GM12878 (cell line): Measurements from ENCODE around the gene ARHGAP21.

Experiments
- CREB1 ChIP-seq: IDR thresholded peaks from 2 replicates; pipeline ENCODE4 v1.6.1; 2012; ENCODE audit warnings: low read depth, mild to moderate bottlenecking, inconsistent platforms
- DPF2 ChIP-seq: fragments of 450-650 bp; IDR thresholded peaks from 2 replicates; pipeline ENCODE4 v1.6.1; 2017; ENCODE audit warnings: mild to moderate bottlenecking
- EZH2 ChIP-seq: IDR thresholded peaks from 2 replicates; pipeline ENCODE4 v1.6.1; 2012; ENCODE audit warnings: low read depth, mild to moderate bottlenecking, control low read depth, inconsistent platforms, low read length, borderline replicate concordance; ENCODE audit not compliant: control insufficient read depth
- MTA2 ChIP-seq: fragments of 450-650 bp; IDR thresholded peaks from 2 replicates; pipeline ENCODE4 v1.6.1; 2016; ENCODE audit warnings: low read depth, mild to moderate bottlenecking, moderate library complexity
- POLR2A ChIP-seq: IDR thresholded peaks from 2 replicates; pipeline ENCODE4 v1.6.1; 2011; ENCODE audit warnings: low read depth, mild to moderate bottlenecking, low read length
- RAD21 ChIP-seq: IDR thresholded peaks from 2 replicates; pipeline ENCODE4 v1.6.1; 2011; ENCODE audit warnings: mild to moderate bottlenecking, low read depth, low read length, moderate library complexity; ENCODE audit not compliant: insufficient read depth
- SRF ChIP-seq, 2 experiments: IDR thresholded peaks; 2 replicates each; pipeline ENCODE4 v1.6.1; 2011; ENCODE audit warnings: low read depth in 2 of 2, low read length in 2 of 2, mild to moderate bottlenecking in 1 of 2, moderate library complexity in 1 of 2
- TF ChIP-seq, protein P1 (sequence below): fragments of 450-650 bp; IDR thresholded peaks from 2 replicates; pipeline ENCODE4 v1.6.1; 2018; ENCODE audit warnings: borderline replicate concordance, mild to moderate bottlenecking; ENCODE audit not compliant: partially characterized antibody
- TF ChIP-seq, protein P2 (sequence below), 3 experiments: IDR thresholded peaks in 2 of 3; conservative IDR thresholded peaks in 1 of 3; 2 replicates each; pipeline ENCODE4 v1.5.1; 2011; ENCODE audit warnings: low read depth in 3 of 3, low read length in 3 of 3, mild to moderate bottlenecking in 3 of 3, control low read depth in 2 of 3, moderate library complexity in 2 of 3, inconsistent platforms in 1 of 3, mixed read lengths in 1 of 3; ENCODE audit not compliant: control insufficient read depth in 2 of 3, insufficient read depth in 1 of 3; ENCODE audit errors: extremely low read depth in 1 of 3

DNA sequence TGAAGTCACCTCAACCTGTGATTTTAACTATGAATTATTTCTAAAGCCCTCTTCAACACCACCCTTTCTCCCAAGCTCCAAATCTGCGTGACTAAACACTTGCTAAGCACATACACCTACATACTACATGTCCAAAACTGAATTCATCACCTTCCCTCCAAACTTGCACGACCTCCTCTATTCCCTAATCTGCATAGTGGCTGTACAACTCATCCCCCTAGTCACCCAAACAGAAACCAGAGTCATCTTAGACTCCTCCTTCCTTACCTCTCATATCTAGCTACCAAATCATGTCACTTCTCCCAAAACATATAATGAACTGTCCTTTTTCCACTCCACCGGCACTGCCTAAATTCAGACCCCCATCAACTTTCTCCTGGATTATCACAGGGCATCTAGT is 16.2 kb downstream of the ARHGAP21 start:
- TF ChIP-seq, protein P1, sequence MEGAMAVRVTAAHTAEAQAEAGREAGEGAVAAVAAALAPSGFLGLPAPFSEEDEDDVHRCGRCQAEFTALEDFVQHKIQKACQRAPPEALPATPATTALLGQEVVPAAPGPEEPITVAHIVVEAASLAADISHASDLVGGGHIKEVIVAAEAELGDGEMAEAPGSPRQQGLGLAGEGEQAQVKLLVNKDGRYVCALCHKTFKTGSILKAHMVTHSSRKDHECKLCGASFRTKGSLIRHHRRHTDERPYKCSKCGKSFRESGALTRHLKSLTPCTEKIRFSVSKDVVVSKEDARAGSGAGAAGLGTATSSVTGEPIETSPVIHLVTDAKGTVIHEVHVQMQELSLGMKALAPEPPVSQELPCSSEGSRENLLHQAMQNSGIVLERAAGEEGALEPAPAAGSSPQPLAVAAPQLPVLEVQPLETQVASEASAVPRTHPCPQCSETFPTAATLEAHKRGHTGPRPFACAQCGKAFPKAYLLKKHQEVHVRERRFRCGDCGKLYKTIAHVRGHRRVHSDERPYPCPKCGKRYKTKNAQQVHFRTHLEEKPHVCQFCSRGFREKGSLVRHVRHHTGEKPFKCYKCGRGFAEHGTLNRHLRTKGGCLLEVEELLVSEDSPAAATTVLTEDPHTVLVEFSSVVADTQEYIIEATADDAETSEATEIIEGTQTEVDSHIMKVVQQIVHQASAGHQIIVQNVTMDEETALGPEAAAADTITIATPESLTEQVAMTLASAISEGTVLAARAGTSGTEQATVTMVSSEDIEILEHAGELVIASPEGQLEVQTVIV, result no peak
- no peak for TF ChIP-seq MTA2
- TF ChIP-seq, protein P2, sequence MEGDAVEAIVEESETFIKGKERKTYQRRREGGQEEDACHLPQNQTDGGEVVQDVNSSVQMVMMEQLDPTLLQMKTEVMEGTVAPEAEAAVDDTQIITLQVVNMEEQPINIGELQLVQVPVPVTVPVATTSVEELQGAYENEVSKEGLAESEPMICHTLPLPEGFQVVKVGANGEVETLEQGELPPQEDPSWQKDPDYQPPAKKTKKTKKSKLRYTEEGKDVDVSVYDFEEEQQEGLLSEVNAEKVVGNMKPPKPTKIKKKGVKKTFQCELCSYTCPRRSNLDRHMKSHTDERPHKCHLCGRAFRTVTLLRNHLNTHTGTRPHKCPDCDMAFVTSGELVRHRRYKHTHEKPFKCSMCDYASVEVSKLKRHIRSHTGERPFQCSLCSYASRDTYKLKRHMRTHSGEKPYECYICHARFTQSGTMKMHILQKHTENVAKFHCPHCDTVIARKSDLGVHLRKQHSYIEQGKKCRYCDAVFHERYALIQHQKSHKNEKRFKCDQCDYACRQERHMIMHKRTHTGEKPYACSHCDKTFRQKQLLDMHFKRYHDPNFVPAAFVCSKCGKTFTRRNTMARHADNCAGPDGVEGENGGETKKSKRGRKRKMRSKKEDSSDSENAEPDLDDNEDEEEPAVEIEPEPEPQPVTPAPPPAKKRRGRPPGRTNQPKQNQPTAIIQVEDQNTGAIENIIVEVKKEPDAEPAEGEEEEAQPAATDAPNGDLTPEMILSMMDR (IDR thresholded peaks at IDR 0.05 in 2 of 3, conservative IDR thresholded peaks at IDR 0.05 in 1 of 3; ENCODE audit: control insufficient read depth in 2 of 3, extremely low read depth in 1 of 3, insufficient read depth in 1 of 3, low read depth in 3 of 3, low read length in 3 of 3), result no peak
- no peak for TF ChIP-seq POLR2A
- no peak for TF ChIP-seq EZH2
- TF ChIP-seq SRF (IDR thresholded peaks at IDR 0.05; ENCODE audit: low read depth in 2 of 2, low read length in 2 of 2), result no peak
- no peak for TF ChIP-seq RAD21
- TF ChIP-seq CREB1, result no peak
- no peak for TF ChIP-seq DPF2
